Gastroesophageal sphincter (tissue), 3 donors: ENCODE data around the gene GPR45.

ENCODE experiments used
- EP300 ChIP-seq: sonication (generic); formaldehyde crosslinking; IDR thresholded peaks from one replicate; pipeline ENCODE4 v1.6.1; 2017; ENCODE audit warnings: antibody characterized with exemption, mild to moderate bottlenecking
- POLR2A ChIP-seq, 2 donors: fragments of 450-650 bp; IDR thresholded peaks; one replicate each; pipeline ENCODE4 v1.6.1; 2017; ENCODE audit warnings: antibody characterized with exemption in 2 of 2, mild to moderate bottlenecking in 2 of 2, moderate library complexity in 1 of 2
- POLR2AphosphoS5 ChIP-seq: sonication (generic); formaldehyde crosslinking; IDR thresholded peaks from one replicate; pipeline ENCODE4 v1.6.1; 2017; ENCODE audit warnings: antibody characterized with exemption
- TF ChIP-seq, protein P1 (sequence below), 4 experiments: fragments of 200-600 bp in 2 of 4; fragments of 450-650 bp in 2 of 4; sonication (generic) in 1 of 4; IDR thresholded peaks; one replicate each; pipeline ENCODE4 v1.5.1; 2017 to 2019; ENCODE audit warnings: antibody characterized with exemption in 4 of 4, mild to moderate bottlenecking in 2 of 4, moderate library complexity in 2 of 4

DNA sequence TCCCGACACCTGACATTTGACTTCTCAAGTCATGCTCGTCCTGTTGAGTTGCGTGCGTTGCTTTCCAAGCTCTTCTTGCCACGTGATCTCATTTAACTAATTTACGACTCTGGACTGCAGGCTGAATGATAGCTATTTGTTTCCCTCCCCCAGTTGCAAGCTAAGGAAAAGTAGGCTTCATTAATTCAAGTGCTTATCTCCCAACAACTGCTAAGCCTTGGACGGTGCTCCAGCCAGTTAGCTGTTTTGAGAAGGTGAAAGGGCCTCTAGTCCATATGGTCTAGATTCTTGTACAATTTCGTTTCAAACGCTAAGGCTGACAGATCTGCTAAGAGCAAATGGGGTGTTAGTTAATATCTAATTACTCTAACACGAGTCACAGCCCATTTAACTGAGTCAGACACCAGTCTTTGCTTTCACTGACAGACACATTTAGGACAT is 21.1 kb downstream of the GPR45 start:
- TF ChIP-seq, protein P1, sequence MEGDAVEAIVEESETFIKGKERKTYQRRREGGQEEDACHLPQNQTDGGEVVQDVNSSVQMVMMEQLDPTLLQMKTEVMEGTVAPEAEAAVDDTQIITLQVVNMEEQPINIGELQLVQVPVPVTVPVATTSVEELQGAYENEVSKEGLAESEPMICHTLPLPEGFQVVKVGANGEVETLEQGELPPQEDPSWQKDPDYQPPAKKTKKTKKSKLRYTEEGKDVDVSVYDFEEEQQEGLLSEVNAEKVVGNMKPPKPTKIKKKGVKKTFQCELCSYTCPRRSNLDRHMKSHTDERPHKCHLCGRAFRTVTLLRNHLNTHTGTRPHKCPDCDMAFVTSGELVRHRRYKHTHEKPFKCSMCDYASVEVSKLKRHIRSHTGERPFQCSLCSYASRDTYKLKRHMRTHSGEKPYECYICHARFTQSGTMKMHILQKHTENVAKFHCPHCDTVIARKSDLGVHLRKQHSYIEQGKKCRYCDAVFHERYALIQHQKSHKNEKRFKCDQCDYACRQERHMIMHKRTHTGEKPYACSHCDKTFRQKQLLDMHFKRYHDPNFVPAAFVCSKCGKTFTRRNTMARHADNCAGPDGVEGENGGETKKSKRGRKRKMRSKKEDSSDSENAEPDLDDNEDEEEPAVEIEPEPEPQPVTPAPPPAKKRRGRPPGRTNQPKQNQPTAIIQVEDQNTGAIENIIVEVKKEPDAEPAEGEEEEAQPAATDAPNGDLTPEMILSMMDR (IDR thresholded peaks at IDR 0.05), result no peak
- no peak for TF ChIP-seq POLR2AphosphoS5
- TF ChIP-seq POLR2A (IDR thresholded peaks at IDR 0.05), result no peak
- TF ChIP-seq EP300, result no peak
